GM21515 (cell line): ENCODE measurements around the gene CYP27B1.

Experiments
- ATAC-seq: cut with Tn5 transposase; IDR thresholded peaks from one replicate; pipeline ENCODE4 v1.9.1; 2021; ENCODE audit not compliant: unreplicated experiment

CYP27B1 gene

DNA sequence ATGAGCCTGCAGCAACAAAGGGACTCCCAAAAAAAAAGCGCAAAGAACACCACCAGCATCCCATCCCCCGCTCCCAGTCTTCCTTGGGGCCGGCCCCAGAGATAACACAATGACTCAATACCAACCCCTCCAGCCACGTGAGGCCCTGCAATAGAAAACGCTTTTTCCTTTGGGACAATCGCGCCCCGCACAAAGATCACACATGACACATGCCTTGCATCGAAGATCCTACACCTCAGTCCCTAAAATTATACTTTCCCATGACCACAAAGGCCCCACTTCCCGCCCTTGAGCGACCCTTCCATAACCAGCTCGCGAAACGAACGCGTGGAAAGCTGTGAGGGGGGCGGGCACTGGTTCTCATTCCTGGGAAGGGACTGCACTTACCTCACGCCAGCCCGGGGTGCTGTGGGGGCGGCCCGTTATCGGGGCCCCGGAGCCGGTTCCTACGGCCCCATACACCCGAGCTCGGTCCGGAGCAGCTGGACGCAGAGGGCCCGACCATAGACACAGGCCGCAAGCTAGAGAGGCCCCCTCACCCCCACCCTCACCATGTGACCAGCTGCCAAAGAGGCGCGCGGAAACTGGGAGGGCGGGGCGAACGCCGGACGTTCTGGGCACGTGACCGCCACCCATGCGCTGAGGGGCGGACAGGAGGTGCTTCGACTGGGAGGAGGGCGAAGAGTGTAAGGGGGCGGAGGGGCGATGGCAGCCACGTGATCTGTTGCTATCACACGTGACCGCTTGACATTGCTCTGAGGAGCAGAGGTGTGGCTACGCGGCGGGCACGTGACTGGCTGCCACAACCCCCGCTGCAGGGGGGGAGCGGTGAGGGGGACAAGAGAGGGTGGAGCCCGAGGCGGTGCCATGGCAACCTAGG, 14.8 kb downstream of the CYP27B1 start, which contains the start of gene CDK4:
Gene CDK4, minus strand, starts transcription at position 523 of the 880 bp plus-strand sequence. CDS start 593 bp downstream, outside the sequence.
- peak; percentile 66 for ATAC-seq

DNA sequence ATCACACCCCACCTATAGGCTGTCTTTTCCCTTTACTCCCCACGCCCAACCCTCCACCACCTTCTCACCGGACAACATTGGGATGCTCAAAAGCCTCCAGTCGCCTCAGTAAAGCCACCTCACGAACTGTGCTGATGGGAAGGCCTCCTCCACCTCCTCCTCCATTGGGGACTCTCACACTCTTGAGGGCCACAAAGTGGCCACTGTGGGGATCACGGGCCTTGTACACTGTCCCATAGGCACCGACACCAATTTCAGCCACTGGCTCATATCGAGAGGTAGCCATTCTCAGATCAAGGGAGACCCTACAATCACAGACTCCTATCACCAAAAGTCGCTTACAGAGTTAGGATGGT, 15.5 kb downstream of the CYP27B1 start:
- no peak for ATAC-seq

DNA sequence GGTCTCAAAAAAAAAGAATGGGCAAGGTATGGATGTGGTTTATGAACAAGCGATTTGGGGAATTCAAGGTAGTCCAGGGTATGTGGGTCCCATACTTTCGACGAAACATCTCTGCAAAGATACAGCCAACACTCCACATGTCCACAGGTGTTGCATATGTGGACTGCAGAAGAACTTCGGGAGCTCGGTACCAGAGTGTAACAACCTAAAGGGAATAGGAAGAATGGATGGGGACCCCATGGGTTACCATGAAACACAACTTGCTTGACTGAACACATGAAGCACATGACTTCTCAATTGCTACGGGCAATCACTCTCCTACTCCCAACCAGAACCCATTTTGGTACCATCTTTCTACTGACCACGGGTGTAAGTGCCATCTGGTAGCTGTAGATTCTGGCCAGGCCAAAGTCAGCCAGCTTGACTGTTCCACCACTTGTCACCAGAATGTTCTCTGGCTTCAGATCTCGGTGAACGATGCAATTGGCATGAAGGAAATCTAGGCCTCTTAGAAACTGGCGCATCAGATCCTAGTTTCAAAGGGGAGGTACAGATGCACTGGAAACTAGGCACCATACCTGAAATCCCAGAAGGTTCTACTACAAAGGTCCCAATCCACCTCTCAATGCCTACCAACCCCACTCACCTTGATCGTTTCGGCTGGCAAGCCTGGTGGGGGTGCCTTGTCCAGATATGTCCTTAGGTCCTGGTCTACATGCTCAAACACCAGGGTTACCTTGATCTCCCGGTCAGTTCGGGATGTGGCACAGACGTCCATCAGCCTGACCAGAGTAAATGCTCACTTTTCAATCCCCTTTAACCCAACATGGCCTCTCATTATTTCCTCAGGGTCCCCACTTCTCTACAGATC, 16.1 kb downstream of the CYP27B1 start:
- ATAC-seq = no peak

DNA sequence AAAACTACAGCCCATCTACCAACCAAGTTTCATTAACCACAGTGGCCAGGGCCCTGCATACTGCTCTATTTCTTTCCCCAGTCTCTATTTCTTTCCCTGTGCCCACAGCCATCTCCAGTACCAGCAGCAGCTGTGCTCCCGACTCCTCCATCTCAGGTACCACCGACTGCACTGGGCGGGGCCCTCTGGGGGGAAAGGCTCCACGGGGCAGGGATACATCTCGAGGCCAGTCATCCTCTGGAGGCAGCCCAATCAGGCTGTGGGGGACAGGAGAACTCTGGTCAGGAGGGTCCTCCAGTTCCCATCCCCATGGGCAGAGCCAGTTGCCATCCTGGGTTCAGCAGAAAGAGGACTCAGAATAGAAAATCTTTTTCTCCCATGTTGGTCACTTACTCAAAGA, 17.8 kb downstream of the CYP27B1 start:
- no peak for ATAC-seq

DNA sequence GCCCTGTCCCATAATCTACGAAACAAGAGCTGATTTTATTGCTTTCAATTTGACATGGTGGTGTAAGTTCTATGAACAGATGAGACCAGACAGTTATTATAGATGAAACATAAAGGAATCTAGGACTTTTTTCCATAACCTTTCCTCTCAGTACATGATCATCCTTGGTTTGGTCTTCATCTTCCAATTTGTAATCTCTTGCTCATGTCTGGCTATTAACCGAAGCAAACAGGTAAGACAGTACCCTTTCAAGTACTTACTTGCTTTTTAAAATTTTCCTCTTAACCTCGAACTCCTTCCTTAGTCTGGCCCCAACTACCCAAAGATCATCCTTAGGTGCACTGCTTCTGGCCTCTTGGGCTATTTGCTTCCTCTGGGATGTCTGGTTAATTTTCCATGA, 20.9 kb downstream of the CYP27B1 start:
- ATAC-seq = no peak

DNA sequence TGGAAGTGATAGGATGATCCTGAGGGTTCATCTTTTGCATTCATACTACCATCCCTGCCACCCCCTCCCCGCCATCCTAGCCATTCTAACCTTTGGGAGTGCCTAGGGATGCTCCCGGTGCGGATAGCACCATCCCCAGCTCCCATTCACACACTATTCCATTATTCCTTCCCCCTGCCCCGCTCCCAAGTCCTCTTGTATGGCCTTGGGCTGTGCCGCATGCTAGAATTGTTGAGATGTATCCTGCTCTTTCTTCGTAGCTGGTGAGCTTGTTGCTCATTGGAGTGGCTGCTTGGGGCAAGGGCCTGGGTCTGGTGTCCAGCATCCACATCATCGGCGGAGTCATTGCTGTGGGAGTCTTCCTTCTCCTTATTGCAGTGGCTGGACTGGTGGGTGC, 21.4 kb downstream of the CYP27B1 start:
- ATAC-seq = no peak

DNA sequence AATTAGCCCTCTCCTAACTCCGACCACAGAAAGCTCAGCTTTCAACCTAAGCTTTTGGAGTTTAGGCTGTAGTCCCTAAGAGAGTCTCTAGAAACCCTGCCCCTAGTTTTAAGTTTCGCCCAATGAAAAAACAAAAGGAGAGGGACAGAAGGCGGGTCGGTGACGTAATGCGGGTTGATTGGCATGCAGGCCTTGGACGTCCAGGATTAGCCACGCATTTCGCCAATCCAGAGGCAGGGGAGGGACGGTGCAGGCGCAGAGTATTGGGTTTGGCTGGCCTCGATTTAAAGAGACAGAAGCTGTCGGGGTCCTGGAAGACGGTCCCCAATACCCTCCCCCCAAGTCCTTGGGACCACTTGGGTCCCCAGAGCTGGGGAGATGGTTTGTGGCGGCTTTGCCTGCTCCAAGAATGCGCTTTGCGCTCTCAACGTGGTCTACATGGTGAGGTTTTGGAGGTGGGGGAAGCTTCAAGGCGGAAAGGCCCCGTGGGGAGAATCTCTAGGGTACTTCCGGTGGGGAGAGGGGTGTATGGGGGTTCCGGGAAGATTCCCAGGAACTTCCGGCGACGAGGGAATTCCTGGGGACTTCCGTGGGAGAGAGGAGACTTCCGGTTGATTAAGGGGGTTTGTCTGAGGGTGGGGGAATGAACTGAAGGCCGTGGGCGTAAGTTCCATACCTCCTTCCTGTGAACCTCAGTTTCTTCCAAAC, 21.9 kb downstream of the CYP27B1 start, which contains the start of gene TSPAN31:
Gene TSPAN31, plus strand, starts transcription at position 263 of the 708 bp plus-strand sequence. Its CDS starts 116 bp downstream, at position 379.
- peak; percentile 74 for ATAC-seq

DNA sequence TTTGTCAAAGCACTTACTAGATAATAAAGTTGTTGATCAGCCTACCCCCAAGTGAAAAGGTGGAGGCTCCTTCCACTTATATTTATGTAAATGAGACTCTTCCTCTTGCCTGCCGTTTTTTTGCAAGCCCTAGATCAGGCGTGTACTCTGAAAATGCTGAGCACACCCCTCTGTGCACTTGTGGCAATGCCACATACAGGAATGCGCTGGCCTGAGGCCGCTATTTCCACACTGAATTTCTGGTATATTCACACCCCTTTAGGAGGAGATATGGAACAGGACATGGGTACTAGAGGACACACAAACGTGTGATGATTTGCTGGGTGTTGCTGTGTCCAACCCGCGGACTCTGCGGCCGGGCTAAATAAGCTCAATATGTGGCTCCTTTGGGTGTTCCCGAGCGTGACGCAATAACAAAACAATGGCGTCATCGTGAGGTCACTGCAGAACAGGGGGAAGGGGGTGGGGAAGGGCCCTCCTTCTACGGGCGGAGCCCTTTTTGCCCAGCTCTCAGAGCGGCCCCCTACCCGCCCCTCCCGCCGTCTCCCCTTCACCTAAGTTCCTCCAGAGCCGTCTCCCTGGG, 22.6 kb downstream of the CYP27B1 start:
- ATAC-seq = peak; percentile 31

DNA sequence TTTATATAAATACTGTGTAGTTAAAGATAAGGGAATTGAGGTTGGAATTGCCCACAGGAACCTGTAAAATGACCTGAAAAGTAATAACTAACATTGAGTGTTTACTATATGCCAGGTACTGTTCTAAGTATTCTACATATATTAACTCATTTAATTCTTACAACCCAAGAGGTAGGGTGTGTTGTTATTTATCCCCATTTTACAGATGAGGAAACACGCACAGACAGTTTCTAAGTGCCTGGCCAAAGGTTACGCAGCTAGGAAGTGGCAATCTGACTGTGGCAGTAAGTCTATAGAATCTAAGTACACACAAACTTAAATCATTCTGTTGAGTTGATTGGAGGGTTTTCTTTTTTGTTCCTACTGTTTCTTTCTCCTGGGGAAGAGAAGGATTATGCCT, 23.1 kb downstream of the CYP27B1 start:
- no peak for ATAC-seq

DNA sequence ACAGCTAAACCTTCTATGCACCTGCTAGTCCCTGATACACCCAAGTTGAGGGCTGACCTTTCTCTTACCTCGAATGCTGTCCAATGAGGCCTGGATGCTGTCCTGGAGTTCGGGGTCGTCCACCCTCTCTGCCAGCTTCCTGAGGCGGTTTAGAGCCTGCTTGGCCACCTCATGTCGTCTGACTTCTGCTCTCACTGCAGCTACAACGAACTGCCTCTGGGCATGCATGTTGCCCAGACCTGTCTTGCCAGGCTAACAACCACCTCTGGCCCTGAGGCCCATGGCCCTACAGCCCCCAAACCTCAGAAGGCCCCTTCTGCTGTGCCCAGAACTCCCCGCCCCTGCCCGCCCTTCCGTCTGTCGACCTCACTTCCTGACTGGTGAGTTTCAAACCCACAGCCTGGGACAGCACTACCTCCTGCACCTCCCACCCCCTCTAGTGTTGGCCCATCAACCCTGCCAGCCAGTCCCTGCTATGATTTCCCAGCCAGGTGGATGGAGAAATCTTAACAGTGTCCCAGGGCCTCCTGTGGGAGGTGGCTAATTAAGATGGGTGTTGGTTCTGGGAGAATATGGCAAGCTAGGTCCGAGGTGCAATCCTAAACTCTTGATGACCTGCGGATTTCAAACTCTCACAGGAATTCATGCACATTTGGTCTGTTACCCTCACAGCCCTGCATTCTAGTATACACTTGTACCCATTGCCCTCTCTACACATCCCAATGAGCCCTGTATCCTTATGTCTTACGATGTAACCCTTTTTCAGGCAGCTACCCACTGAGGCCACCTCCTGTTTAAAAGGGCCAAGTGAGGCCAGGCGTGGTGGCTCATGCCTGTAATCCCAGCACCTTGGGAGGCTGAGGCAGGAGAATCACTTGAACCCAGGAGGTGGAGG, 24.8 kb downstream of the CYP27B1 start:
- peak; percentile 58 for ATAC-seq

DNA sequence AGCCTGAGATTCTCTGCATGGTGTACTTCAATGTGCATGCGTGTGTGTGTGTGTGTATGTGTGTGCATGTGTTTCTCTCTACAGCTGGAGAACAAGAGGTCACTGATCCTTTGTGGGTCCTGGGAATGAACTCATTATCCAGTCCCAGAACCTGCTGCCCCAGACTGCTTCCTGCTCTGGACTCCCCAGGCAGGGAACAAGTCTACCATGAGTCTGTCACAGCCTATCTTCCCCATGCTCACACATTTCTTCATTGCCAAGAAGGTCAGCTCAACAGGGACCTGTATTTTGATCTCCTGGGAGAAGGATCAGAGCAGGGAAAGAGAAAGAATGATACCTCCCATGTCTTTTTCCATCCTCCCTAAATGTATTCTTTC, 25.5 kb downstream of the CYP27B1 start:
- ATAC-seq = no peak

DNA sequence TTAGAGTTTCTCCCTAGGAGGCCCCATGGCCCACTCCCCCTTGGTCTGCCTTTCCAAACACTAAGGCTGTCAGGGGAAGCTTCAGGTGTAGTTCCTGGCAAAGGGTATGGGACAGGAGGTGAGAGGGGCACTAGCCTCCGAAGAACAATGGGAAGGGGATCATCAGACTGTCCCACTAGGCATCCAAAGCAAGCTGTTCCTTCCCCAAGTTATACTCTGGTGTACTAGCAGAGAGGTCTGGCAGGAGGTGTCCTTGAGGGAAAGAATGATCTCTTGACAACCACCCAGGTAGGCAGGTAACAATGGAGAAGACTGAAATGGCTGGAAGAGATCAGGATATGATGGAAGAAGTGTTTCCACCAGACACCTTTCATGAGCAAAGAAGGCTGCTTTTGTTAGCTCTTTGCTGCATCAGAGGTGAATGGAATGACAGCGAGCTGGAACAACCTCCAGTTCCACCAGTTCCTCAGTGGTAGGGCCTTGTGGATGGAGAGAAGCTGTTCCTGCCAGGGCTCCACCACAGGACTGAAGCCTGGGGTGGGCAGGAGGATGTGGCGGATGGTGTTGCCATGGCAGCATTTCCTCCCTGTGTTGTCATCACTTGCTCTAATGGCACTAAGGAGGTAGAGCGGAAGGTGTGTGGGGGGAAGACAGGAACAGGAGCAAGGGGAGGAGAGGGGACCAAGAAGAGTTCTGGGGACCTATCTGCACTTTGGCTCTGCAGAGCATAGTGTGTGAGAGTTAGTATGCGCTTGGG, 26.0 kb downstream of the CYP27B1 start:
- peak; percentile 52 for ATAC-seq

DNA sequence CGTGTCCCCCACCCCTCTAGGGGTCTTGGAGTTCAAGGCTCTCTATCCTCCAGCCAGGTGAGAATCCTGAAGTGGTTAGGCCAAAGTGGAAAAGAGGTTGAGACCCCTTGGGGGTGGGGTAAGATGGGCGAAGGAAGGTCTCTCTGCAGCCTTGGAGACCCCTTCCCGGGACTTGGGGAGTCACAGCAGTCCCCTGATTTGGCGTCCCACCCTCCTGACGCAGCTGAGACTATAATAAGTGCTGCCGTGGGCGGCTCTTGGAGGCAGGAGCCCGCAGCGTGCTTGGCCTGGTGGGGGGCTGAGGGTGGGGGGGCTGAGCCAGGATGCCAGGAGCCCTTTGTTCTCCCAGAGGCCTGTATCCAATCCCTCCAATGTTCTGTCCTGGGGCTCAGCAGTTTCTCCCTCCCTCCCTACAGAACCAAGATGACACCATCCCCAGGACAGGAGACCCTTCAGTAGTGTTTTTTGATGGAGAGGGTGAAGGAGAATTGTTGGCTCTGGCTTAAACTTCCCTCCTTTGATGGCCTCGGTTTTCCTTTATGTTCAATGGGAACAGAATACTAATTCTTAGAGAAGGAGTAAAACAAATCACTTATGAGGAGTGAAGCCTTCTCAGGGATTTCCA, 26.9 kb downstream of the CYP27B1 start:
- no peak for ATAC-seq

DNA sequence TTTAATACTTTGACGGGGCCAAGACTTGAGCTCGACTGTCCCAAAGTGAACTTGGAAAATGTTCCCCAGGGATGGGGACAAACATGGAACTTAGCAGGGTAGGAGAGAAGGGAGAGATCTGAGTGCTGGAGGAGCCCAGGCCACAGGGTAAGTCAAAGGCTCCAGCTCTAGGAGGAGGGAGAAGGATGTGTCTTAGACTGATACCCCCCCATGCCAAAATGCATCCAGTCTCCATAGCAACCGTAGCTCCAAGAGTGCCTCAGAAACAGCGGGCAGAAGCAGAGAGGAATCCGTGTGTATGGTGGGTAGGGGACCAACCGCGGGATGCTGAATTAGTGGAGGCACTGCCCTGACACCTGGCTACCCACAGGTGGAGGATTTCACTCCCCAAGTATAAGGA, 27.5 kb downstream of the CYP27B1 start:
- no peak for ATAC-seq

DNA sequence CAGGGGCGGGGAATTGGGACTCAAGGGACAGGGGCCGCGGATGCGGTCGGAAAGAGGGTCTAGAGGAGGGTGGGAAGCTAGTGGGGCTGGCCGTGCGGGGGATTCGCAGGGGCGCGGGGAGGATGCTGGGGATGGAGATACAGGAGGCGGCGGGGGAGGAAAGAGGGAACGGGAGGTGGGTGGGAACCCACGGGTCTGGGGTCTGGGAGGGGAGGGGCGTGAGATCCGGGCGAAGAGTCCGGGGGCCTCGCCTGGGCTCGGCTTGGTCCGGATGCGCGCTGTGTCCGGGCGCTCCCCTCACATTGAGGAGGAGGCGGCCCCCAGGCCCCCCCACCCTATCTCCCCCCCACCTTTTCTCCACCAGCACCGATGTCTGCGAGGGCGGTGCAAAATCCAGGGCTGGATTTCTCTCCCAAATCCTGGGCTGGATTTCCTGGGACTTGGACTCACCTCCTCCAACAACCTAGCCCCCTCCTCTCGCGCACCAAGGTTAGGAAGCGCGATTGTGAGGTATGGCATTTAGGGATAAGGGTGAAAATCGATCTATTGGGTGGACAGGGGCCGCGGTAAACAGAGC, 28.1 kb downstream of the CYP27B1 start, which contains the start of gene AGAP2:
Gene AGAP2, minus strand, starts transcription at position 82 of the 577 bp plus-strand sequence. CDS start 496 bp downstream, outside the sequence.
- no peak for ATAC-seq

DNA sequence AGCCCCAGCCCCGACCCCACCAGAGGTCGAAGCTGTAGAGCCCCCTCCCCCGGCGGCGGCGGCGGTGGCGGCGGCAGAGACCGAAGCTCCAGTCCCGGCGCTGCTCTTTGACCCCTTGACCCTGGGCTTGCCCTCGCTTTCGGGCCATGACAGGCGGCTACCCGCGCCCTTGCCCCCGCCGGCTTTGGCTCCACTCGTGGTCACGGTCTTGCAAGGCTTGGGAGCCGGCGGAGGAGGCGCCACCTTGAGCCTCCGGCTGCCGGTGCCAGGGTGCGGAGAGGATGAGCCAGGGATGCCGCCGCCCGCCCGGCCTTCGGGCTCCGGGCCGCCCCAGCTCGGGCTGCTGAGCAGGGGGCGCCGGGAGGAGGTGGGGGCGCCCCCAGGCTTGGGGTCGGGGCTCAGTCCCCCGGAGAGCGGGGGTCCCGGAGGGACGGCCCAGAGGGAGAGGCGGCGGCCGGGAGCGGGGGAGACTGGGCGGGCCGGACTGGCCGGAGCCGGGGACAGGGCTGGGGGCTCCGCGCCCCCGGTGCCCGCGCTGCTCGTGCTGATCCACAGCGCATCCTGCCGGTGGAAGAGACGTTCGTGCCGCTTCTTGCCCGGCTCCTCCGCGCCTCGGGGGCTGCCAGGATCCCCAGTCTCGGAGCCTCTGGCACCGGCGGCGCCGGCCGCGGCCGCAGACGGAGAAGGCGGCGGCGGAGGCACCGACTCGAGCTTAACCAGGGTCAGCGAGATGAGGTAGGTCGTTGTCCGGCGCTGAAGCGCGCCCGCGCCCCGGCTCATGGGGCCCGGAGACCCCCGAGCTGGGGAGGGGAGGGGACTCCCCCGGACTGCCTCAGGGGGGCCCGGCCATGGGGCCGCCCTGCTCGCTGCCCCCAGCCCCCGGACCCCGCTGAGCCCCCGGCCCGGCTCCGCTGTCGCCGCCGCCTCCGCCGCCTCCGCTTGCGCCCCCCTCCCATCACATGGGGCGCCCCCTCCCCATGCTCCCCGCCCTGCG, 29.1 kb downstream of the CYP27B1 start:
- no peak for ATAC-seq
